Neural cell (in vitro differentiated cells): ENCODE data around the gene PGA4. TPM values are rescaled to one million over a fixed set of nuclear protein-coding genes. Genes with fewer than 3 reads are reported as not detected.
"Not testable (repeated sequence)": the region's sequence is repeated elsewhere in the genome, so short reads cannot be mapped to it uniquely, and the experiment has no call there.

Experiments
- H2AFZ ChIP-seq: fragments of 200-600, 300-800 bp; sonication (generic), shearing (Covaris generic); 2 replicates; pipeline ENCODE4 v1.6.0; 2014; ENCODE audit warnings: low read depth, mild to moderate bottlenecking, antibody characterized with exemption, low read length, moderate library complexity
- H3F3A ChIP-seq: fragments of 200-600 bp; shearing (Covaris generic); 2 replicates; pipeline ENCODE4 v1.6.1; 2016; ENCODE audit warnings: mild to moderate bottlenecking, moderate library complexity, mixed read lengths, antibody characterized with exemption, low read length; ENCODE audit not compliant: insufficient read depth, poor library complexity, severe bottlenecking
- H3K27ac ChIP-seq: fragments of 200-600, 300-800 bp; sonication (generic), shearing (Covaris generic); 2 replicates; pipeline ENCODE4 v1.5.1; 2014; ENCODE audit warnings: mild to moderate bottlenecking, low read length, moderate library complexity
- H3K27me3 ChIP-seq: fragments of 300-800, 200-600 bp; sonication (generic), shearing (Covaris generic); 2 replicates; pipeline ENCODE4 v1.6.0; 2014; ENCODE audit warnings: mild to moderate bottlenecking, low read depth, low read length, moderate library complexity; ENCODE audit not compliant: insufficient read depth
- H3K36me3 ChIP-seq: fragments of 300-800, 200-600 bp; sonication (generic), shearing (Covaris generic); 2 replicates; pipeline ENCODE4 v1.5.1; 2014; ENCODE audit warnings: mild to moderate bottlenecking, antibody characterized with exemption, low read length, moderate library complexity; ENCODE audit not compliant: insufficient read depth
- H3K4me2 ChIP-seq: fragments of 300-800, 200-600 bp; sonication (generic), shearing (Covaris generic); 2 replicates; pipeline ENCODE4 v1.6.0; 2014; ENCODE audit warnings: mild to moderate bottlenecking, low read length
- H3K4me3 ChIP-seq: fragments of 300-800, 200-600 bp; sonication (generic), shearing (Covaris generic); 2 replicates; pipeline ENCODE4 v1.5.1; 2014; ENCODE audit warnings: mild to moderate bottlenecking, low read length, moderate library complexity
- H3K79me2 ChIP-seq: fragments of 200-600 bp; shearing (Covaris generic); replicated peaks from 2 replicates; pipeline ENCODE4 v1.6.0; 2014; ENCODE audit warnings: mild to moderate bottlenecking, low read length, moderate library complexity; ENCODE audit not compliant: insufficient read depth
- H3K9ac ChIP-seq: fragments of 300-800, 200-600 bp; sonication (generic), shearing (Covaris generic); 2 replicates; pipeline ENCODE4 v1.6.1; 2016; ENCODE audit warnings: mild to moderate bottlenecking, low read length, mixed read lengths
- H3K9me2 ChIP-seq: fragments of 200-600 bp; shearing (Covaris generic); 2 replicates; pipeline ENCODE4 v1.6.1; 2016; ENCODE audit warnings: mild to moderate bottlenecking, low read length, mixed read lengths; ENCODE audit not compliant: insufficient read depth
- H3K9me3 ChIP-seq: fragments of 200-600, 300-800 bp; sonication (generic), shearing (Covaris generic); 2 replicates; pipeline ENCODE4 v1.6.1; 2016; ENCODE audit warnings: mild to moderate bottlenecking, mixed run types, low read length, moderate library complexity, mixed read lengths
- H4K20me1 ChIP-seq: fragments of 200-600 bp; shearing (Covaris generic); 2 replicates; pipeline ENCODE4 v1.6.1; 2016; ENCODE audit warnings: mild to moderate bottlenecking, mixed run types; ENCODE audit not compliant: insufficient read depth
- polyA plus RNA-seq: library from polyadenylated mRNA; depleted of rRNA; stranded (reverse); fragments of >200 nt; gene quantifications from 2 replicates; pipeline ENCODE4 v1.2.3, GENCODE V29; 2014

The PGA4 gene
- polyA plus RNA-seq, 1 donor from 2014 or later = not detected

GRCh38 chr11:61226457-61227137 lies 4.5 kb downstream of the PGA4 start:
- not testable (repeated sequence) for H3K9me2 ChIP-seq, H4K20me1 ChIP-seq, H3K4me2 ChIP-seq

GRCh38 chr11:61229458-61229857 lies 7.3 kb downstream of the PGA4 start:
- H3K27ac ChIP-seq = not testable (repeated sequence)

More at GRCh38 chr11:61226457-61227137, 4.5 kb downstream of the PGA4 start:
- H3K27ac ChIP-seq, H3F3A ChIP-seq, H3K9ac ChIP-seq, H3K79me2 ChIP-seq, H3K36me3 ChIP-seq, H3K27me3 ChIP-seq, H2AFZ ChIP-seq, H3K9me3 ChIP-seq, H3K4me3 ChIP-seq: not testable (repeated sequence)

GRCh38 chr11:61231033-61231432 lies 8.9 kb downstream of the PGA4 start:
- H3K9me3 ChIP-seq, H3K27me3 ChIP-seq, H3K36me3 ChIP-seq, H2AFZ ChIP-seq, H3F3A ChIP-seq, H3K79me2 ChIP-seq, H3K9me2 ChIP-seq, H3K27ac ChIP-seq, H3K9ac ChIP-seq, H4K20me1 ChIP-seq, H3K4me2 ChIP-seq, H3K4me3 ChIP-seq: not testable (repeated sequence)

More at GRCh38 chr11:61229458-61229857, 7.3 kb downstream of the PGA4 start:
- not testable (repeated sequence) for H2AFZ ChIP-seq, H3K27me3 ChIP-seq, H3K4me3 ChIP-seq, H4K20me1 ChIP-seq, H3K9ac ChIP-seq, H3K9me3 ChIP-seq, H3K4me2 ChIP-seq, H3K9me2 ChIP-seq, H3K36me3 ChIP-seq, H3F3A ChIP-seq, H3K79me2 ChIP-seq

- not testable (repeated sequence) for H3K4me2 ChIP-seq, H3K27me3 ChIP-seq, H3K9me2 ChIP-seq, H4K20me1 ChIP-seq, H3K4me3 ChIP-seq, H3F3A ChIP-seq, H3K36me3 ChIP-seq, H3K9ac ChIP-seq, H2AFZ ChIP-seq, H3K79me2 ChIP-seq, H3K27ac ChIP-seq, H3K9me3 ChIP-seq
Observed at GRCh38 chr11:61231585-61231984, 9.4 kb downstream of the PGA4 start.

- H3K4me3 ChIP-seq, H3K9me3 ChIP-seq, H3K36me3 ChIP-seq, H4K20me1 ChIP-seq, H3K27me3 ChIP-seq, H3K4me2 ChIP-seq, H3K9me2 ChIP-seq, H3K9ac ChIP-seq, H2AFZ ChIP-seq, H3F3A ChIP-seq, H3K27ac ChIP-seq, H3K79me2 ChIP-seq: not testable (repeated sequence)
Observed at GRCh38 chr11:61232548-61233145, 10.5 kb downstream of the PGA4 start.

GRCh38 chr11:61237130-61237529 lies 15.0 kb downstream of the PGA4 start:
- not testable (repeated sequence) for H3K9ac ChIP-seq, H3K4me3 ChIP-seq, H3K4me2 ChIP-seq, H3K9me3 ChIP-seq, H3K79me2 ChIP-seq, H3F3A ChIP-seq, H3K27me3 ChIP-seq, H4K20me1 ChIP-seq, H3K36me3 ChIP-seq, H2AFZ ChIP-seq, H3K9me2 ChIP-seq, H3K27ac ChIP-seq

- not testable (repeated sequence) for H3K27me3 ChIP-seq, H3K9me2 ChIP-seq, H2AFZ ChIP-seq, H3F3A ChIP-seq, H3K4me2 ChIP-seq, H3K79me2 ChIP-seq, H4K20me1 ChIP-seq, H3K27ac ChIP-seq, H3K36me3 ChIP-seq, H3K9me3 ChIP-seq, H3K4me3 ChIP-seq, H3K9ac ChIP-seq
Observed at GRCh38 chr11:61240288-61240687, 18.1 kb downstream of the PGA4 start.

- not testable (repeated sequence) for H3K9me3 ChIP-seq, H3F3A ChIP-seq, H2AFZ ChIP-seq, H3K4me2 ChIP-seq, H4K20me1 ChIP-seq, H3K9me2 ChIP-seq, H3K79me2 ChIP-seq, H3K9ac ChIP-seq, H3K27ac ChIP-seq, H3K4me3 ChIP-seq, H3K27me3 ChIP-seq, H3K36me3 ChIP-seq
Observed at GRCh38 chr11:61240875-61241274, 18.7 kb downstream of the PGA4 start, which contains the start of gene PGA5. Gene PGA5 (plus strand): TSS chr11:61241175. CDS start chr11:61241227, 52 bp downstream.
